Measurements from ENCODE around the gene SRSF11.
"Not testable (repeated sequence)": the region's sequence is repeated elsewhere in the genome, so short reads cannot be mapped to it uniquely, and the experiment has no call there.

DNA sequence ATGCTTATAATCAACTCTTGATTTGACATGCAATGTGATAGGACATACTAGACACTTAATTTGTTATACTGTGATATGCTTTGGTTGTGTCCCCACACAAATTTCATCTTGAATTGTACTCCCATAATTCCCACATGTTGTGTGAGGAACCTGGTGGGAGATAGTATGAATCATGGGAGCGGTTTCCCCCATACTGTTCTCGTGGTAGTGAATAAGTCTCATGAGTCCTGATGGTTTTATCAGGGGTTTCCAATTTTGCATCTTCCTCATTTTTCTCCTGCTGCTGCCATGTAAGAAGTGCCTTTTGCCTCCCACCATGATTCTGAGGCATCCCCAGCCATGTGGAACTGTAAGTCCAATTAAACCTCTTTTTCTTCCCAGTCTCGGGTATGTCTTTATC, 36.0 kb upstream of the SRSF11 start:
- TF ChIP-seq, protein P1, sequence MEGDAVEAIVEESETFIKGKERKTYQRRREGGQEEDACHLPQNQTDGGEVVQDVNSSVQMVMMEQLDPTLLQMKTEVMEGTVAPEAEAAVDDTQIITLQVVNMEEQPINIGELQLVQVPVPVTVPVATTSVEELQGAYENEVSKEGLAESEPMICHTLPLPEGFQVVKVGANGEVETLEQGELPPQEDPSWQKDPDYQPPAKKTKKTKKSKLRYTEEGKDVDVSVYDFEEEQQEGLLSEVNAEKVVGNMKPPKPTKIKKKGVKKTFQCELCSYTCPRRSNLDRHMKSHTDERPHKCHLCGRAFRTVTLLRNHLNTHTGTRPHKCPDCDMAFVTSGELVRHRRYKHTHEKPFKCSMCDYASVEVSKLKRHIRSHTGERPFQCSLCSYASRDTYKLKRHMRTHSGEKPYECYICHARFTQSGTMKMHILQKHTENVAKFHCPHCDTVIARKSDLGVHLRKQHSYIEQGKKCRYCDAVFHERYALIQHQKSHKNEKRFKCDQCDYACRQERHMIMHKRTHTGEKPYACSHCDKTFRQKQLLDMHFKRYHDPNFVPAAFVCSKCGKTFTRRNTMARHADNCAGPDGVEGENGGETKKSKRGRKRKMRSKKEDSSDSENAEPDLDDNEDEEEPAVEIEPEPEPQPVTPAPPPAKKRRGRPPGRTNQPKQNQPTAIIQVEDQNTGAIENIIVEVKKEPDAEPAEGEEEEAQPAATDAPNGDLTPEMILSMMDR (IDR thresholded peaks at IDR 0.05; ENCODE audit: borderline replicate concordance, extremely low read depth, low read length, poor library complexity, severe bottlenecking): not testable (repeated sequence)
- TF ChIP-seq EZH2 (IDR thresholded peaks at IDR 0.05; ENCODE audit: borderline replicate concordance, low read depth, low read length, severe bottlenecking): not testable (repeated sequence)

All from DND-41 (cell line).